Measurements from ENCODE around the gene ZNF474.

Gene ZNF474

GRCh38 chr5:122180863-122181548 lies 51.7 kb downstream of the ZNF474 start:
- DNase-seq (ENCODE audit: low read depth in 2 of 2): no peak

GRCh38 chr5:122181863-122182262 lies 52.5 kb downstream of the ZNF474 start:
- no peak for DNase-seq (ENCODE audit: low read depth in 2 of 2)

- DNase-seq (ENCODE audit: low read depth in 2 of 2): no peak
Measured at GRCh38 chr5:122182491-122182921, 53.2 kb downstream of the ZNF474 start.

GRCh38 chr5:122183098-122183787 lies 53.9 kb downstream of the ZNF474 start:
- no peak for DNase-seq (ENCODE audit: low read depth in 2 of 2)

GRCh38 chr5:122183788-122184170 lies 54.4 kb downstream of the ZNF474 start:
- no peak for DNase-seq (ENCODE audit: low read depth in 2 of 2)

GRCh38 chr5:122184676-122185255 lies 55.4 kb downstream of the ZNF474 start:
- DNase-seq (ENCODE audit: low read depth in 2 of 2): no peak

- no peak for DNase-seq (ENCODE audit: low read depth in 2 of 2)
Measured at GRCh38 chr5:122187426-122187825, 58.1 kb downstream of the ZNF474 start.

- DNase-seq (ENCODE audit: low read depth in 2 of 2): no peak
Measured at GRCh38 chr5:122190156-122190555, 60.8 kb downstream of the ZNF474 start.

GRCh38 chr5:122192497-122193496 lies 63.5 kb downstream of the ZNF474 start:
- DNase-seq (ENCODE audit: low read depth in 2 of 2): no peak

GRCh38 chr5:122195802-122196394 lies 66.6 kb downstream of the ZNF474 start:
- DNase-seq (ENCODE audit: low read depth in 2 of 2): no peak

GRCh38 chr5:122199146-122199545 lies 69.8 kb downstream of the ZNF474 start:
- no peak for DNase-seq (ENCODE audit: low read depth in 2 of 2)

- no peak for DNase-seq (ENCODE audit: low read depth in 2 of 2)
Measured at GRCh38 chr5:122200450-122200849, 71.1 kb downstream of the ZNF474 start.

- DNase-seq (ENCODE audit: low read depth in 2 of 2): no peak
Measured at GRCh38 chr5:122200865-122201264, 71.5 kb downstream of the ZNF474 start.

- no peak for DNase-seq (ENCODE audit: low read depth in 2 of 2)
Measured at GRCh38 chr5:122201365-122201764, 72.0 kb downstream of the ZNF474 start.

- DNase-seq (ENCODE audit: low read depth in 2 of 2): no peak
Measured at GRCh38 chr5:122202952-122203351, 73.6 kb downstream of the ZNF474 start.
